Prostate gland (tissue), 2 donors: ENCODE data around the gene SMYD3.

Source experiments
- CTCF ChIP-seq, 4 experiments: fragments of 200-600 bp in 2 of 4; fragments of 450-650 bp in 2 of 4; sonication (generic) in 2 of 4; IDR thresholded peaks; 1 replicate in 3 of 4; 2 replicates in 1 of 4; pipeline ENCODE4 v1.5.1; 2016 to 2019; ENCODE audit warnings: antibody characterized with exemption in 4 of 4, mild to moderate bottlenecking in 2 of 4, moderate library complexity in 2 of 4
- POLR2A ChIP-seq: fragments of 450-650 bp; IDR thresholded peaks from one replicate; pipeline ENCODE4 v1.6.1; 2016; ENCODE audit warnings: antibody characterized with exemption, mild to moderate bottlenecking
- POLR2AphosphoS5 ChIP-seq: sonication (generic); formaldehyde crosslinking; IDR thresholded peaks from one replicate; pipeline ENCODE4 v1.6.1; 2017; ENCODE audit warnings: antibody characterized with exemption

DNA sequence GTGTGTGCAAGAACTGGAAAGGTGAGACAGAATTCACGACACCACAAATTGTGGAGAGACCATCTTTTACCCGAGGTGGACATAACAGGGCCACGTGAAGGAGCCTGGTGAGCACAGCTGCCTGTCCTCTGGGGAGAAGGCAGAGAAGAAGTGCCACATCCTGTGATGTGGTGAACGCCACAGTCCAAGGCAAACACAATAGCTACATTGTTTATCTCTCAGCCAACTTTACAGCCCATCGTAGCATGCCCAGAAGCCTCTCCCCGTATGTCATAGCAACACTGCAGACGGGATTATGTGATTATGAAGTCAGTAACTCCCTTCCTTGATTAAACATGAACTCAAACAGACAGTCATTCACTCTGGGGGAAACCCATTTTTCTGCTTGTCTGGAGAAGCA, 612.2 kb downstream of the SMYD3 start:
- TF ChIP-seq CTCF (IDR thresholded peaks at IDR 0.05) (no peak), POLR2A (no peak), POLR2AphosphoS5 (no peak)
